ENCODE data around the gene DPP10.

DNA sequence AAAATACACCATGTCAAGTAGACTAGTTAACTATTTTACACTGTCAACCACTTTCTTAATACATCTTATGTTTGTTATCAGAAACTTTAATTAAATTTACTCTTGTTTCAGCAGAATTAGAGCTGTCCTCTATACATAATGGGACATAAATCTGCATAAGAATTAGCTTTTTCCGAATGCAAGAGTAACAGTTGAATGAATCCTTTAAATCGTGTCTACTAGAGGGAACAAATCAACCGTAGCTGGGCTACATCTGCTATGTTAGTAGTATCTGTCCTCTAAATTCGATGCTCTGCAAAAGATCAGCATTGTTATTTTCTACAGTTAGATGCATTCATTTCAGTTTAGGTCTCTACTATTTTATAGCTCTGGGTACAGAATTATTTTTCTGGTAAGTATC lies 1090.6 kb downstream of the DPP10 start:
- TF ChIP-seq CTCF (IDR thresholded peaks at IDR 0.05), result no peak
- no peak for TF ChIP-seq POLR2A (IDR thresholded peaks at IDR 0.05)
- no peak for TF ChIP-seq POLR2AphosphoS5 (IDR thresholded peaks at IDR 0.05)
